Pulmonary artery endothelial cell (primary cell): Measurements from ENCODE around the gene FBXL13. TPM values are rescaled to one million over a fixed set of nuclear protein-coding genes. Genes with fewer than 3 reads are reported as not detected.
"Not testable (repeated sequence)": the region's sequence is repeated elsewhere in the genome, so short reads cannot be mapped to it uniquely, and the experiment has no call there.

Experiments
- DNase-seq: peaks from one replicate; pipeline ENCODE4 v3.0.0-alpha.2; 2011; ENCODE audit warnings: low read depth, low spot score
- total RNA-seq: library from RNA; depleted of rRNA; stranded (reverse); fragments of >200 nt; gene quantifications from 2 replicates; pipeline ENCODE4 v1.2.3, GENCODE V29; 2014

The FBXL13 gene
- total RNA-seq, 1 donor from 2014 or later, result 0.73 TPM

GRCh38 chr7:102935450-102936115, 139.0 kb downstream of the FBXL13 start:
- DNase-seq, result no peak

- no peak for DNase-seq
These were observed 139.9 kb downstream of the FBXL13 start for GRCh38 chr7:102934701-102935100.

GRCh38 chr7:102934239-102934638, 140.4 kb downstream of the FBXL13 start:
- DNase-seq, result no peak

- DNase-seq, result peak; percentile 10
These were observed 140.8 kb downstream of the FBXL13 start for GRCh38 chr7:102933763-102934162.

GRCh38 chr7:102931757-102932156, 142.8 kb downstream of the FBXL13 start:
- DNase-seq, result no peak

- no peak for DNase-seq
These were observed 147.2 kb downstream of the FBXL13 start for GRCh38 chr7:102927312-102927933.

- no peak for DNase-seq
These were observed 147.8 kb downstream of the FBXL13 start for GRCh38 chr7:102926783-102927140.

GRCh38 chr7:102925976-102926782, 148.4 kb downstream of the FBXL13 start:
- no peak for DNase-seq

GRCh38 chr7:102918845-102919244, 155.8 kb downstream of the FBXL13 start:
- no peak for DNase-seq

GRCh38 chr7:102917436-102918353, 156.9 kb downstream of the FBXL13 start:
- DNase-seq, result no peak

GRCh38 chr7:102916881-102917280, 157.7 kb downstream of the FBXL13 start:
- DNase-seq, result no peak

GRCh38 chr7:102916426-102916825, 158.2 kb downstream of the FBXL13 start:
- no peak for DNase-seq

- no peak for DNase-seq
These were observed 160.0 kb downstream of the FBXL13 start for GRCh38 chr7:102914585-102914984.

- DNase-seq, result no peak
These were observed 160.8 kb downstream of the FBXL13 start for GRCh38 chr7:102913826-102914225.

GRCh38 chr7:102912742-102913141, 161.9 kb downstream of the FBXL13 start, which contains the start of gene LRRC17:
LRRC17 (plus strand) TSS chr7:102913000; CDS start chr7:102933914, 20,914 bp downstream.
- no peak for DNase-seq

GRCh38 chr7:102908676-102909075, 165.9 kb downstream of the FBXL13 start:
- DNase-seq, result no peak

- not testable (repeated sequence) for DNase-seq
These were observed 171.0 kb downstream of the FBXL13 start for GRCh38 chr7:102903576-102903975.

- not testable (repeated sequence) for DNase-seq
These were observed 172.5 kb downstream of the FBXL13 start for GRCh38 chr7:102902052-102902451.

- no peak for DNase-seq
These were observed 176.1 kb downstream of the FBXL13 start for GRCh38 chr7:102898532-102898859.

- DNase-seq, result no peak
These were observed 176.6 kb downstream of the FBXL13 start for GRCh38 chr7:102897856-102898531.

- DNase-seq, result no peak
These were observed 177.4 kb downstream of the FBXL13 start for GRCh38 chr7:102897211-102897631.
